GM19023 (cell line): ENCODE results near the gene DCP1B.
"Not testable (repeated sequence)": the region's sequence is repeated elsewhere in the genome, so short reads cannot be mapped to it uniquely, and the experiment has no call there.

Experiments
- ATAC-seq: cut with Tn5 transposase; IDR thresholded peaks from one replicate; pipeline ENCODE4 v1.9.1; 2021; ENCODE audit warnings: mild to moderate bottlenecking, moderate library complexity; ENCODE audit not compliant: unreplicated experiment

DCP1B gene

DNA sequence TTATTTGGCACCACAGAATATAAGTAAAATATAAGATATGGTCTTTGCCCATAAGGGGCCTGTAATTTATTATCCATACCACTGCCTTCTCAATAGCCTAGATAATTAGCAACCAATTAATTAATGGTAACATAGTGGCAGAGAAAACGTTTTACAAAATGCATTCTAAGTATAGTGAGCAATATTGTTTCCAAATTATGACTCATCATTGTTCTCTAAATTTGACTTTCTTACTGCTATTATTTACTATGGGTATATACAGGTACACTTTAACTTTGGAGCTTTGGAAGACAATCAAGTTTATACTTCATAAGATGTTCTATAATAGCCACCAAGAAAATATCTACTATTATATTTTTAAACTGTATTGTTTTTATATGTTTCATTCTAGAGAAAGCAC is 26.7 kb downstream of the DCP1B start:
- no peak for ATAC-seq

DNA sequence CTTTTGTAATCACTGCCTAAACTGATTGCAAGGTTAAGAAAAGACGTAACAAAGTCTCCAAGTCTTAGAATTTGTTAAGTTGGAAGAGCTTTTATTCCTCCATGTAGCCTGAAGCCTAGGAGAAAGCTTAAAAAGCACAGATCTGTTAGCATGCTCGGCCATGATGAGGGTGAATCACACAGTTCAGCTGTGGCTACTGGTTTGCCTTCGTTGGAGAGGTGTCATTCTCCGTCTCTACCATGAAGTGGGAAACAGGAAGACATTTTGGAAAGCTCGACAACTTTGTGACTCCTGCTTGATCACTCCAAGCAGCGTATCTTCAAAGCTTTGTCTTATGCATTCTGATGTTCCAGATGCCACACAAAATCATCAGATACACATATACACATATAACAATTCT is 27.1 kb downstream of the DCP1B start:
- no peak for ATAC-seq

DNA sequence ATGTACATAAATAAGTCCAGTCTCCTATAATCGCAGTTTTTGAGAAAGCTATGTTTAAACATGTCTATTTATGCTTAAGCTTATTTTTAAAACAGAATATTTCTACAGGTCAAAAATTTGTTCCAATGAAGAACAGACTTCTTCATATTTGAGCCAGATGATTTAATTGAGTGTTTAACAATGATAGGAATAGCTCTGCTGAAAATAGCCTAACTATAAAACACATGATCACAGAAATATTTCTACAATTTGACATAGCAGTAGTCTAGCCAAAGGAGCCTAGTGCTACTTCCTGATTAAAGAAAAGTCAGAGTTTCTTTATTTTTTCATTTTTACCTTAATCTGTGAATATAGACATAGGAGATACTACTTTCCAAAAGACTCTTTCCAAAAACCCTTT is 29.4 kb downstream of the DCP1B start:
- no peak for ATAC-seq

DNA sequence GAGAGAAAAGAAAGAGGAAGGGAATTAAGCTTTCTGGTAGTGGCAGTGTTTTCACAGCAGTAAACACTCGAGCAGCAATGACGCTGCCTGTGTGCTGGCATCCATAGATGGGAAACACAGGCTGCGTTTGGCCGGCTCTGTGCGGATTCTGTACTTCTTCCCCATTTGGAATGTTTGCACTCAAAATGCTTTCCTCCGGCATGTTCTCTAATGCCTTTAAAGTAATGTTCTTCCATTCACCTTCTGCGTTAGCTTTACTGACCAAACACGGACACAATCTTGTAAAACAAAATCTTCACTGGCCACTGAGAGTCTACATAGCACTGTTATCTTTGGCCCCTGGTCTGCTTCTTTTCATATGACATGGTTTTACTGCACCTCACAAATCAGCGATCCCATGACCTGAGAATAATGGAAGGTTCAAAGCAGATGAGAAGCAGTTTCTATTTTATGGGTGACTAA is 31.4 kb downstream of the DCP1B start:
- no peak for ATAC-seq

DNA sequence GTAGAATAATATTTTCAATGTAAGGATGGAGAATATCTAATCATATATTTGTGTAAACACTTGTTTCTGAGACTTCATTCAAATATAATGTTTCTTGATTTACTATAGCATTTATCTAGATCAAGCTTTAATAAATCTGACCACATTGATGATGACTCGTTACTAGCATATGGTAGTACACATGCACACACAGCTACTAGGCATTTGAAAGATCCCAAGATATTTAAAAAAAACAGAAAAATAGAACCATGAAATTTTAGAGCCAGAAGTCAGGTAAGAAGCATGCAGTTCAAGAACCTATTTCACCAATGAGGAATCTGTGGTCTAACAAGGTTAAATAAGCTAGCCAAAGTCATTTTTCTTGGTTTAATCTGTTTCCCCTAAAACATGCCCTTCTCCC is 32.0 kb downstream of the DCP1B start:
- ATAC-seq, result no peak

DNA sequence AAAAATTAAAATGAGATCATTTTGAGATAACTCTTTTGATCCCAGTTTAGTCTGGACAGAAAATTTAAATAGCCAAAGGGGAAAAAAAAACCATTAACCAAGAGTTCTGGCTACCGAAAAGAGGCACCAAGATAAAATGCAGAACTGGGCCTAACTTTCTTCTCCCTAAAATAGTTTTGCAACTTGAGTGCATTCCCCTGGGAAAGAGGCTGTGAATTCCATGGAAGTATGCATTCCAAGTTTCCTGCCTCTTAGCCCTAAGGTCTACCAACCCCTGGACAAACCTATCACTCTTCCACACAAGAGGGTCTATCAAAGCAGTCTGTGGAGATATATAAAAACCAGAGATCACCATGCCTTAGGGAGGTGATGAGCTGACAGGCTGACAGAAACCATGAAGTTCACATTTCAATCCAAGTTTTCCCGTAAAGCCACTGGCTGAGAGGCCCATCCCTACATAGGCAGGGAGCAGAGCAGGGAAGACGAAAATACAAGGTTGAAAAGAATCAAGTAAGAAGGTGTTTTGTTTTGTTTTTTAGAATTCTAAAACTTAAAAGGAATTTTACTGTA is 33.8 kb downstream of the DCP1B start:
- ATAC-seq, result no peak

DNA sequence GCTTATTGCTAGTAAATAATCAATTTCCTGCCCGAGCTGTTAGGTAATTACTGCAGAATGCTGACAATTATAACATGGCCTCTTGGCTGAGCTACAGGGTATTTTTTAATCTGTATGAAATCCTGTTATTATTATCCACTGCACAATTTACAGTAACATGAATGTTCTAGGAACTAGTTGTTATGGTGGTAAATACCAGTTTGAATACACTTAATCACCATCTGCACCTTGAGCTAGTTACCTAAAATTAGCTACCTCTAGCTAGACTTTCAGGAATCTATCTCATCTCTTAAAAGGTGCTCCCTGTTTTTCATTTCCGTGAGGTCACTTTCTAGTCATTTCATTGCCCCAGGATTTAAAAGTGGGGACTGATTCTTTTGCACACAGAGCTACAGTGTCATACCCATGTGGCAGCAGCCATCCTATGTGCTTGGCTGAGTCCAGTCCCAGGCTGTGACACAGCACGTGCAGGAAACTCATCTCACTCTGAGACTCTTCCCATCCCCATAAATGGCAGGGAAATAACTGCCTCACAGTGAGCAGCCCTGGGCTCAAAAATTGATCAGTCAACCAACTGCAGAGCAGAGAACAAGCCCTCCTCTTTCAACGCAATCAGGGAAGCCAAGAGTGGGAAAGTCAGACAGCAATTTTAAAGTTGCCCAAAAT is 37.6 kb downstream of the DCP1B start:
- ATAC-seq, result no peak

DNA sequence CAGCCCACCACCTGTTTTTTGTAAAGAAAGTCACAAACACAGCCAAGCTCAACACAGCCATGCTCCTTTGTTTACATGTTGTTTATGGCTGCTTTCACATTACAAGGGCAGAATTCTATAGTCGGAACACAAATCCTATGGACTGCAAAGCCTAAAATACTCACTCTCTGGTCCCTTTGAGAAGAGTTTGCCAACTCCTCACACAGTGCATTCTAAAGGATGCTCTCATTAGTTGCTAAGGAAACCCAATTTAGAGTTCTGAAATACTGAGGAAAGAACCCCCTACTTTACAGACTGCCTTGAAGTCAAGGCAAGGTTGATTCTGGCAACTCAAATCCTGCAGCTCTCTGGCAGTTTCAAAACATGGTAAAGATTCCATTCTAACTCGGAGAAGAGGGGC is 38.3 kb downstream of the DCP1B start:
- ATAC-seq, result no peak

DNA sequence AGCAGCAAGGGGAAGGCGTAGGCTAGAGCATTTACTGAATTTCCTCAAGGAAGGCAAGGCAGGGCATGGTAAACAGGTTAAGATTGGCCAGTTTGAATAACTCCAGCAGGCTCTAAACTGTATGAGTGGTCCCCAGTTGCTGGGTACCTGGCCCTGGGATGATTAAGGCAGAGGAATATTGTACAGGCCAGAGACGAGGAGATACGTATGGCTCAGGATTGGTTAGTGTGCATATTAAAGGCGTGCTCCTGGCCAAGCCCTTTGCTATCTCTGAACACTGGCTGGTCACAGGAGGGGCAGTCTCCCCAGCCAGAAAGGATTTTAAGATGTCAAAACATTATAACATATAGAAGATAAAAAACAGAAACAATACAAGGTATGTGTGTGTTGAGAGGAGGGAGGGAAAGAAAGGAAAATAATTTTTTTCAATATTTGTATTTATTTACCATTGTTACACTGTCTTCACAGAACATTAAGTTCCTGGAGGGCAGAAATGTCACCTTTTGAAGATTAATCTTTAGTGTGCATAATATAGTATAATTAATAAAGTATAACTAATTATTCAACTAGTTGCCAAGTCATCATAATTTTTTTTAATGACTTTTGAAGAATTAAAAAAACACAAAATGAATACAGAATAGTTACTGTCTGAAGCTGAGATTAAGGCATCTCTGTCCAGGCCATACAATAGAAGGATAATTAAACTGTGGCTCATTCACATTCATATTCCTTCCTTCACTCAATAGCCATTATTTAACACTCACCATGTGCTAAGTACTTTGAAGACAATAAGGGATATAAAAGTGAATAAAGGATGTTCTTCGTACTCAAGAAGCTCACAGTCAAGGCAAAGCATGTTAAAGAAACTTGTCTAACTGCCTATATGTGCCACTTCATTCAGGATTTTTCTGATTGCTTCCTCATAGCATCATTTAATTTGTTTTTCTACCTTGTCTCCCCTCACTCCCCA is 41.9 kb downstream of the DCP1B start:
- no peak for ATAC-seq

DNA sequence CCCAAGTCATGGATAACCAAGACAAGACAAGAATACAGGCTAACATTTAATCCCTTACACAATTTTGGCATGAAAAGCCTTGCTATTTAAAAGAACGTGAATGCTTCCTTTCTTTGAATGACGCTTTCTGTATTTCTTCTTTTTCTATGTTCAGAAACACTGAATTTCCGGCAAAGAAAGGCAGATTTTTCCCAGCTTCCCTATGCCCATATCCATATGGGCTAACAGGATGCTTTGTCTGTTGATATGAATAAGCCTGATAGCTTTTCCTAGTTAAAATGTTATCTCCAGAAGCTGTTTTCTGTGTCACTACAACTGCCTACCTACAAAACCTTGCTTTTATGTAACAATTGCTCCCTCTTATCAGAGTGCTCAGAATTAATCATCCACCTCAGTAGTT is 47.5 kb downstream of the DCP1B start:
- ATAC-seq, result no peak

DNA sequence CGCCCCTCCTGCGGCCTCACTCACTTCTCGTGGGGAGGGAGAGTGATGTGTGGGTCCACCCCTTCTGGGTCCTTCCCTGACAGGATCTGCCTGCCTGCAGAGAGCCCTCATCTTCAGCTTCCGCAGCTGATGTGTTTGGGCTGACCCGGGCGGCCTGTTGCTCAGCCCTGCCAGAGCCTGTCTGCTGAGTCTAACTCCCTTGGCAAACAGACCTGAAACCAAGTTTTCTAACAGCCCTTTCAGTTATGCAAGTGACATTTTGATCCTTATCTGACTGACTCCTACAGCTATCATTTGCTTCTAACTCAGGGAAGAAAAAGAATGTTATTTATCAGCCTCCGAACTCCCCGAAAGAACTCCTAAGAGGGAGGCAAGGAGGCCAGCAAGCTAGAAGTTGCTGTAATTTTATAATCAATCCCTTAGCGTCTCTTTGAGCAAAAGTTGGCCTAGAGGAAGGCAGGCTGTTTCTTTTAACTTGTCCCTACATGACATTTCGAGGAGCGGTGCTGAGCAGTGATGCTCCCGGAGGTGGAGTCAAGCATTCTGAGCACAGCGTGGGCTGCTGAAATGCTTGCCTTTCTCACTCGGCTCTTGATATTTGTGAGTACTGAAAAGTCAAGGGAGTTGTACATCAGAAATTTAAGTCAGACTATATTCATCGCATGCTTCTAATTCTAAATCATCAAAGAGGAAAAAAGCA is 54.3 kb downstream of the DCP1B start:
- no peak for ATAC-seq

DNA sequence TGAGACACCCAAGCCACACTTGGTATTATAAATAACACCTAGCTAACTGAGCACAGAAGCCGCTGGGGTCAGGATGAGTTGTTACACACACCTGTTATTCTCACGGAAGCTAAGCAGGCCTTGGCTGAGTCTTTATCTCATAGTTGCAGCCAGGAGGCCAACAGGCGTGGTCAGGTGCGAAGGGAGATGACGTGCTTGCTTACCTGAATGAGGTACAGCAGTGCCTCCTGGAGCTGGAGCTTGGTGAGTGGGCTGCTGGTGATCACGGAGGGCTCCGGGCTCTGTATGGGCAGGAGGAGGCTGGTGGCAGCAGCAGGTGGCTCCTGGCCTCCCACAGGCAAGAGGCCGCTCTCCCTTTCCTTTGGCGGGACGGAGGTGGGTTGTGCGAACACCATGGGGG is 55.4 kb downstream of the DCP1B start:
- no peak for ATAC-seq

DNA sequence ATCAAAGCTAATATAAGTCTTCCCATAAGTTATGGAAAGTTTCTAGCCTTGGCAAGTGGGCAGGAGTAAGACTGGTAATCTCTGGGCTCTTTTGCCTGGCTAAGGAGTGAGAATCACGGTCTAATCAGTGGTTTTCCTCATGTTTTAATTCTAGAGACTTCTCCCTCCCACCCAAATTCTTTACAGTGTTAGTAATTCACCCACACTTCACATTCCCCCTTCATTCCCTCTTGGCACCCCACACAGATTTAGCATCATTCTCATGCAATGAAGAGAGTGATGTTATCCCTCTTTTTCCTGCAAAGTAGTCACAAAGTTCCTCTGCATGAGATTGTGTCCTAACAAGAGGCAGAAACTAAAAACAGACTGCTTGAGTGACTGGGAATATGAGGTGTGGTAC is 57.2 kb downstream of the DCP1B start:
- ATAC-seq, result no peak

DNA sequence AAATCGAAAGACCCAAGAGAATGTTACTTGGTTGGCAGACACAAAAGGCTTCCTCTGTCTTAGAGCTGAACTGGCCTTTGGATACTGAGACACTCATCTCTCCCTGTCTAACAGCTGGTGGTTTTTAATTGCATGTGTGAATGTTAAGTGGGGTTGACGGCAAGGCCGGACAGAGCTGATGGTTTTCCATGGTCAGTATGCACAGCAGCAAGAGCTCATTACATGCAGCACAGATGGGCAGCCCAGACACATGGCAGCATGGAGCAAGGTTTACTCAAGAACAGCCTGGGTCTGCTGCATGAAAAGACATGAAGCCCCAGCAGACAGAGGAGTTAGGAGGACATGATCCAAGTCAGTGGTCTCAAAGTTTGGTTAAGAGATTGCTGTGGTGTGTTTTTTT is 58.0 kb downstream of the DCP1B start:
- no peak for ATAC-seq

DNA sequence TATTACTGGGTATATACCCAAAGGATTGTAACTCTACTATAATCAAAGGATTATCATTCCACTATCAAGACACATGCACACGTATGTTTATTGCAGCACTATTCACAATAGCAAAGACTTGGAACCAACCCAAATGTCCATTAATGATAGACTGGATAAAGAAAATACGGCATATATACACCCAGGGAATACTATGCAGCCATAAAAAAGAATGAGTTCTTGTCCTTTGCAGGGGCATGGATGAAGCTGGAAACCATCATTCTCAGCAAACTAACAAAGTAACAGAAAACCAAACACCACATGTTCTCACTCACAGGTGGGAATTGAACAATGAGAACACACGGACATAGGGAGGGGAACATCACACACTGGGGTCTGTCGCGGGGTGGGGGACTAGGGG is 58.8 kb downstream of the DCP1B start:
- not testable (repeated sequence) for ATAC-seq

DNA sequence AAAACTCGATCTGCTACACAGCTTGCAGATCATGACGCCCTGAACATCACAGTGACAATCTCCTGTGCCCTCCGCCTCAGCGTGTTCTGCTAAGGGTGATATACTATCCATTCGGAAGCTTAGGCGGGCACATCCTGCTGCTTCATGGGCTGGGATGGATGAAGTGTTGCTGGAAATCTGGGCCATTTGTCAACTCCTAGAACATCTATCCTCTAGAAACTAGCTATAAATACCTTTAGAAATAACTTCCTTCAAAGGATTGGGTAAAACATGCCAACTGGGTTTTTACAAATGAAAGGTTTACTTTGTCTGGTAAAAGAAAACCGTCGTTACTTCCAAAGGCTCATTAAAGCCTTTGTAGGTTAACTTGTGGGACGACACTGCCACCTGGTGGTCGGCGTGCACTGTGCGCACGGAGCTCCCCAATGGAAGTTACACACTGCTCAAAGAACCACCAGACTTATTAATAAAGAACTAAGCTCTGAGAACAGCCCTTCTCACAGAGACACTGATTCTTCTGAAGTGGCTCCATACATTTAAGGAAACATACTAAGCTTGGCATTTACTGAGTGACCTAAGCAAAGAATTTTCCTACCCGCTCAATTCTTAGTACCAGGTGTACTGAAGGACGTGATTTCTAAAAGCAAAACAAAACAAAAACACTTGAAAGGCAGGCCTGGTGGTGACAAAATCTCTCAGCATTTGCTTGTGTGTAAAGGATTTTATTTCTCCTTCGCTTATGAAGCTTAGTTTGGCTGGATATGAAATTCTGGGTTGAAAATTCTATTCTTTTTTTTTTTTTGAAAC is 64.3 kb downstream of the DCP1B start:
- no peak for ATAC-seq

DNA sequence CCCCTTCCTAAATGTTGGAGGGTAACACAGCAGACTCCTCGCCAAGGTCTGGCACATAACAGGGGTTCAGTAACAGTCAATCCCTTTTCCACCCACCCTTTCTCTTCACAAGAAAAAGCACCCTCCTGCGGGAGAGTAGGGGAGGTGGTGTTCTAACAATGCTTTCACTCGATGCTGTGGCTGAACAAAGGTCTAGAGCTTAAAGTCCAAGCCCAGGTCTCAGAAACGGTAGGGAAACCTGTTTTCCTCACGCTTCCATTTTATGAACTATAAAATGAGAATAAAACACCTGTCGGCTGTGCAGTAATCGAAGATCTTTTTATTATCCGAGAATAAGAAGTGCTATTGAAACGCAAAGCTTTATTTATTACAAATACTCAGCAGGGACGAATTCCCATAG is 64.9 kb downstream of the DCP1B start:
- ATAC-seq, result no peak

DNA sequence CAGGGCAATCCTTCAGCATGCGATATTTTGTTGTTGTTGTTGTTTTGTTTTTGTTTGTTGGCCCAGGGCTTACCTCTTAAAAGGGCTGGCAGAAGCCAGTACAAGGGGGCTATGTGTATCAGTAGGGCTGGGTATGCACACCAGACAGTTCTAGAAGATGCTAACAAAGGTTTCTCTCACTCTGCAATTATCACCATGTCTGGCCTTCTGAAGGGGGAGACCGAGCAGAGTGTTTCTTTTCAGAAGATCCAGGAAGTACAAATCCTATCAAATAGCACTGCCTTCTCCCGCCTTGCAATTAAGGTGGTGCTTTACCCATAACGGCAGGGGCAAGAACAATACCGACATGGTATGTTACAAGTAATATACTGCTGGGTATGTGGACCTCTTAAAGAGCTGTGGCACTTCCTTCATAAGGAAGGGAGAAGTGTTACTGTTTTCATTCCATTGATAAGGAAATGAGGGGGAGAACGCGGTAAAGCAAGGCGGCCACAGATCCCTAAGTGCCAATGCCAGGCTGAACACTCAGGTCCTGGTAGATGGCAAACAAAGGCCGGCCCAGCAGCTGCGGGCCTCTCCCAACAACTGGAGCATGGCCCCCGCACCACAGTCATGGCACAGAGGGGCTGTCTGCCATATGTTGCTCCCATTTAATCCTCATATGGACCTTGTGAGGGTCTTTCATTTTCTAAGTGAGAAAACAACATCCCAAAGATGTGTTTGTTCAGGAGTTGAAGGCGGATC is 66.6 kb downstream of the DCP1B start:
- ATAC-seq, result no peak

DNA sequence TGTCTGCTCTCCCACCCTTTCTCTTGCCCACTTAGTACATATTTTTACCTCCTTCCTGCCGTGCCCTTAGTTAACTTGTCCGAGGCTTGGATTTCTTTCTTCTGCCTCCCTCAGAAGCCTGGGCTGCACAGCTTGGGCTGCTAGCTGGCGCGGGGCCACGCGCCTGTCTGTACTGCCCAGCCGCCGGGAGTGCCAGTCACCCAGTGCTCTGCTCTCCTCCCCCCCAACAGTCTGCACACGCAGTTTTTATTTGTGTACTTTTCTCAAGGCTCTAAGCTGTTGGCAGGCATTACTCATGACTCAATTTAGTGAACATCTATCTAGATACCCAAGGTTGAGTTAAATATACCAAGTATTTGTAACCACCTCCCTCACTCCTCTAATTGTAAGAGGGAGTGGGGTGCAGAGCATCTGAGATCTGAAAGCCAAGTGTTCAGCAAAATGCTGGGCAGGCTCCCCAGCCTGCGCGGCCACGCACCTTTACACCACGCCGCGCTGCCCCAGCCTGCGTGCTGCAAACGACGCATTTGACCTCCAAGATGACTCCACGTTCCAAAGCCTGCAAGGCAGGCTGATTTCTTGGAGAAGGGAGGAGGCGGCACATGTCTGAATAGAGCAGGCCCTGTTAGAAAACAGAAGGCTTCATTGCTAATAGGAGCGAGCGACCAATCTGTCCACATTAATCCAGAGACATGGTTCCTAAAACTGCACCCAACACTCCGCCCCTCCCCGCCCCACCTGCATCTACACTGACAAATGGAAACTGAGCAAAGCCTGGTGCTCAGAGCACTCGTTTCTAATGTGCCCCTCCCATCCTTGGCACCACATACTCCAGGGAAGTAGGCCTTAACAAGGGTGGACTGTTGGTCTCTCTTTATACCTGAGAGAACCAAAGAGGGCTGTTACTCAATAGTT is 67.6 kb downstream of the DCP1B start:
- ATAC-seq, result no peak
